GM12878 (cell line): Measurements from ENCODE around the gene SENP3. TPM values are rescaled to one million over a fixed set of nuclear protein-coding genes. Genes with fewer than 3 reads are reported as not detected.

Source experiments
- ATAC-seq: fragments of 200-7000 bp; cut with Tn5 transposase; 3 replicates; pipeline ENCODE4 v1.9.1; 2020; ENCODE audit warnings: mild to moderate bottlenecking, moderate library complexity
- BruUV-seq: library from RNA; stranded (reverse); fragments of 400-500 nt; replicated peaks from 2 replicates; lab custom pipeline; 2021; lab: Mats Ljungman, UMichigan
- CTCF ChIA-PET: fragments of 300-600 bp; sonication (Branson Sonifier 250); formaldehyde crosslinking; extraction: SDS; loops from one replicate; lab custom pipeline; 2021; ENCODE audit warnings: inconsistent platforms; lab: Yijun Ruan, JAX
- POLR2A ChIA-PET: fragments of 350-600 bp; formaldehyde crosslinking; extraction: SDS; loops from one replicate; lab custom pipeline; 2021; ENCODE audit warnings: inconsistent platforms; lab: Charles Lee
- RAD21 ChIA-PET: fragments of 300-600 bp; sonication (Branson Sonifier 250); formaldehyde crosslinking; loops from one replicate; lab custom pipeline; 2023; ENCODE audit warnings: antibody characterized with exemption; ENCODE audit not compliant: unreplicated experiment; lab: Charles Lee
- SMC1A ChIA-PET: fragments of 300-600 bp; sonication (Branson Sonifier 250); formaldehyde crosslinking; loops from one replicate; lab custom pipeline; 2023; ENCODE audit not compliant: unreplicated experiment, uncharacterized antibody; lab: Charles Lee
- DNase-seq: peaks from one replicate; pipeline ENCODE4 v3.0.0-alpha.2; 2011; ENCODE audit warnings: low read depth, low spot score
- FAIRE-seq: peaks from 3 replicates; lab custom pipeline; 2011; peaks lifted over from hg19 to GRCh38; lab: Jason Lieb, UNC
- H2AFZ ChIP-seq: 2 replicates; pipeline ENCODE4 v1.6.0; 2011; ENCODE audit warnings: low read depth, low read length, control low read depth; ENCODE audit not compliant: control insufficient read depth
- H3K27ac ChIP-seq: 2 replicates; pipeline ENCODE4 v1.5.1; 2011; ENCODE audit warnings: control low read depth; ENCODE audit not compliant: control insufficient read depth, insufficient read depth
- H3K27me3 ChIP-seq, 2 experiments: replicated peaks in 1 of 2; 2 replicates each; pipeline versions ENCODE4 v1.6.0 to v1.6.1; 2011; ENCODE audit warnings: low read length in 1 of 2; ENCODE audit not compliant: control insufficient read depth in 2 of 2, insufficient read depth in 2 of 2
- H3K36me3 ChIP-seq, 2 experiments: 2 replicates each; pipeline ENCODE4 v1.5.1; 2011; ENCODE audit warnings: low read length in 1 of 2; ENCODE audit not compliant: control insufficient read depth in 2 of 2, insufficient read depth in 2 of 2
- H3K4me1 ChIP-seq: 2 replicates; pipeline ENCODE4 v1.6.1; 2011; ENCODE audit warnings: mild to moderate bottlenecking, low read length, moderate library complexity, mixed read lengths; ENCODE audit not compliant: control insufficient read depth, insufficient read depth
- H3K4me2 ChIP-seq: 2 replicates; pipeline ENCODE4 v1.6.0; 2011; ENCODE audit warnings: control low read depth; ENCODE audit not compliant: control insufficient read depth, insufficient read depth
- H3K4me3 ChIP-seq: fragments of 200-600 bp; sonication (generic); 2 replicates; pipeline ENCODE4 v1.5.1; 2016
- H3K79me2 ChIP-seq: 2 replicates; pipeline ENCODE4 v1.6.0; 2011; ENCODE audit warnings: low read length; ENCODE audit not compliant: control insufficient read depth, insufficient read depth
- H3K9ac ChIP-seq: 2 replicates; pipeline ENCODE4 v1.8.0; 2011; ENCODE audit warnings: low read length, control low read depth, mixed read lengths; ENCODE audit not compliant: control insufficient read depth, insufficient read depth
- H3K9me3 ChIP-seq: replicated peaks from 3 replicates; pipeline ENCODE4 v1.5.1; 2011; ENCODE audit warnings: mild to moderate bottlenecking, low read length; ENCODE audit not compliant: control insufficient read depth, insufficient read depth
- H4K20me1 ChIP-seq: 2 replicates; pipeline ENCODE4 v1.6.0; 2011; ENCODE audit not compliant: control insufficient read depth, insufficient read depth
- HCFC1 ChIP-seq: fragments of 150-350 bp; IDR thresholded peaks from 2 replicates; pipeline ENCODE4 v1.6.1; 2014; ENCODE audit warnings: low read length
- HDAC6 ChIP-seq: fragments of 200-600 bp; sonication (generic); IDR thresholded peaks from one replicate; pipeline ENCODE4 v1.8.0; 2017; ENCODE audit warnings: antibody characterized with exemption; ENCODE audit not compliant: unreplicated experiment
- HSF1 ChIP-seq: fragments of 150-350 bp; IDR thresholded peaks from 2 replicates; pipeline ENCODE4 v1.6.1; 2014; ENCODE audit warnings: mild to moderate bottlenecking, low read depth, low read length
- IRF5 ChIP-seq: fragments of 450-650 bp; IDR thresholded peaks from 2 replicates; pipeline ENCODE4 v1.6.1; 2017; ENCODE audit warnings: borderline replicate concordance
- MLLT1 ChIP-seq: fragments of 450-650 bp; IDR thresholded peaks from 2 replicates; pipeline ENCODE4 v1.6.1; 2016; ENCODE audit warnings: mild to moderate bottlenecking
- NR2C2 ChIP-seq: IDR thresholded peaks from 2 replicates; pipeline ENCODE4 v1.6.1; 2011; ENCODE audit warnings: borderline replicate concordance, low read depth; ENCODE audit not compliant: control insufficient read depth, insufficient read length
- PKNOX1 ChIP-seq: fragments of 450-650 bp; IDR thresholded peaks from 2 replicates; pipeline ENCODE4 v1.6.1; 2016; ENCODE audit warnings: mild to moderate bottlenecking
- RAD21 ChIP-seq: IDR thresholded peaks from 2 replicates; pipeline ENCODE4 v1.6.1; 2011; ENCODE audit warnings: mild to moderate bottlenecking, low read depth, low read length, moderate library complexity; ENCODE audit not compliant: insufficient read depth
- RFX5 ChIP-seq: IDR thresholded peaks from 2 replicates; pipeline ENCODE4 v1.6.1; 2011; ENCODE audit warnings: low read depth, low read length, improper control_type of control experiment
- YBX1 ChIP-seq: fragments of 450-650 bp; IDR thresholded peaks from 2 replicates; pipeline ENCODE4 v1.6.1; 2016; ENCODE audit warnings: antibody characterized with exemption
- ZNF217 ChIP-seq: fragments of 450-650 bp; IDR thresholded peaks from 2 replicates; pipeline ENCODE4 v1.6.1; 2017; ENCODE audit warnings: antibody characterized with exemption, mild to moderate bottlenecking
- WGBS: methylation state at CpG from one replicate; pipeline ENCODE4 v1.1.6; 2016; ENCODE audit warnings: low lambda C conversion rate; ENCODE audit not compliant: insufficient replicate concordance, insufficient coverage; ENCODE audit errors: missing lambda C conversion rate; 5-methylcytosine and 5-hydroxymethylcytosine counted together
- in situ Hi-C: fragments of 300-500 bp; cut with MboI; formaldehyde crosslinking; loops from 9 replicates; pipeline ENCODE4 v1.14.3; 2018; ENCODE audit warnings: mixed read lengths
- intact Hi-C: fragments of 100-400 bp; cut with micrococcal nuclease; formaldehyde crosslinking; loops from one replicate; pipeline ENCODE4 v1.14.2; 2022; ENCODE audit not compliant: unreplicated experiment
- polyA plus RNA-seq, 11 experiments: library from polyadenylated mRNA; depleted of rRNA in 4 of 11; unstranded in 6 of 11; stranded (reverse) in 5 of 11; fragments of >200 nt; fragmentation: Nextera tagmentation in 4 of 11; fragmentation: Illumina TruSeq in 1 of 11; extraction: Ambion mirVana in 4 of 11; extraction: Trizol in 1 of 11; gene quantifications; 1 replicate in 1 of 11; 2 replicates in 10 of 11; pipeline versions ENCODE4 v1.2.1 to v1.2.3, GENCODE V29; 2011 to 2016; ENCODE audit warnings: inconsistent platforms in 2 of 11, missing spikeins in 2 of 11, low read depth in 1 of 11
- total RNA-seq, 4 experiments: library from RNA; depleted of rRNA in 3 of 4; stranded (reverse); fragments of >200 nt in 3 of 4; fragmentation: Illumina TruSeq in 1 of 4; extraction: Trizol in 1 of 4; gene quantifications; 2 replicates each; pipeline versions ENCODE4 v1.2.1 to v1.2.3, GENCODE V29; 2013 to 2021

Gene SENP3
- total and polyA plus RNA-seq, 10 of the 15 experiments (the other 5 are each of a cell fraction or from before 2014, with no cell fraction given), result 1.8 to 113 (median 72.3) TPM

GRCh38 chr17:7592422-7593021, 30.8 kb downstream of the SENP3 start (continued):
- TF ChIP-seq PKNOX1, result no peak
- TF ChIP-seq, all 136 proteins: peak for 0

GRCh38 chr17:7593296-7593695, 31.6 kb downstream of the SENP3 start:
- no TSS peak for BruUV-seq
- ChIA-PET SMC1A (interaction anchor here (0.6 kb wide), 1 partner anchor 667 kb away, joined by 4 read pairs; no protein-coding TSS in a partner anchor), CTCF (interaction anchor here (1.6 to 2.4 kb wide), 2 partner anchors 10 to 94 kb away, joined by 3 to 5 read pairs; partner anchors contain the start of genes MPDU1, TP53 and WRAP53), POLR2A (no interaction called here), RAD21 (no interaction called here)
- peaks cover 23 to 29% of the 10 kb centered on the region in 2 experiments for H3K36me3 ChIP-seq
- H3K9me3 ChIP-seq, result no peaks in the 10 kb centered on the region
- FAIRE-seq (no peak), DNase-seq (no peak), ATAC-seq (no peak)
- intact Hi-C loops, result no loop called here
- H3K9ac ChIP-seq, result no peak overlapping the region
- 89% methylated on average over 12 of the region's 12 CpGs for WGBS
- no peaks in the 10 kb centered on the region for H3K79me2 ChIP-seq
- no peak overlapping the region for H3K27ac ChIP-seq
- no peak overlapping the region for H2AFZ ChIP-seq
- H3K4me1 ChIP-seq, result no peaks in the 10 kb centered on the region
- in situ Hi-C loops, result no loop called here
- no peaks in the 10 kb centered on the region; the same call in 1 of the 2 replicates for H4K20me1 ChIP-seq
- H3K27me3 ChIP-seq, result no peaks in the 10 kb centered on the region
- no peak overlapping the region for H3K4me3 ChIP-seq
- H3K4me2 ChIP-seq, result no peak overlapping the region
- TF ChIP-seq MLLT1 (no peak), HSF1 (no peak), RFX5 (no peak), IRF5 (no peak), YBX1 (no peak), RAD21 (no peak), ZNF217 (no peak), HDAC6 (no peak), HCFC1 (no peak), NR2C2 (no peak)
